Measurements from ENCODE around the gene GABBR2. TPM values are rescaled to one million over a fixed set of nuclear protein-coding genes. Genes with fewer than 3 reads are reported as not detected.
"Not testable (repeated sequence)": the region's sequence is repeated elsewhere in the genome, so short reads cannot be mapped to it uniquely, and the experiment has no call there.

Gene GABBR2
- total RNA-seq, 3 donors from 2014 or later = not detected

DNA sequence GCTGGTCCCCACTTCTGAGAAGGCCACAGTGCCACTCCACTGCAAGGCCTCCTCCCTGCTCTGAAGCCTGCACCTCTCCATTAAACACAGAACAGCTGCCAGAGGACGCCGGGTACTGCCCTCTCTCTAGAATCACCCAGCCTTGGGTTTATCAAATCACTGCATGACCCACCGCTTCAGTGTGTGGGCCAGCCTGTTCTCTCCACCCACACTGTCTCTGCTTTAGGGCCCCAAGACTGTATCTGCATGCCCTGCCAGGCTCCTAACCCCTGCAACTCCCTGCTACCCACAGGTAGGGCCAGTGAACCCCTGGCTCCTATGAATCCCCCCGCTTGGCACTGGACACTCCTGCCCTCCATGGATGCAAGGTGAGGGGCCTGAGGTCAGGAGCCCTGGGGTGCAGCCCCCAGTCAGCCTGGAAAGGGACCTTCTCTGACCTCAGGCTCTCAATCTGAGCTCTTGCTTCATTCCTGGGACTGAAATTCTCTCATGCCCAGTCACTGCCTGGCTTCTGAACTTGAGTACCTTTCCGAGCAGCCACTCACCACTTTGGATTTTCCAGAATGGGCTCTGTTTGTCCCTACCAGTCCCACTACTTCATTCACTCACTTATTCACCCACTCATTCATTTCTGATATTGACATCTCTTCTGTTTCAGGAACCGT lies 206.3 kb downstream of the GABBR2 start:
- Histone ChIP-seq H3K9me3 (no peaks in the 10 kb centered on the region), H3K27ac (no peak overlapping the region), H3K4me3 (no peak overlapping the region), H3K27me3 (no peaks in the 10 kb centered on the region), H3K36me3 (no peaks in the 10 kb centered on the region), H3K4me1 (no peaks in the 10 kb centered on the region)
- no peak for DNase-seq (ENCODE audit: low spot score in 2 of 2)
- TF ChIP-seq POLR2A (IDR thresholded peaks at IDR 0.05) = no peak
- TF ChIP-seq POLR2AphosphoS5 (IDR thresholded peaks at IDR 0.05) = no peak
- TF ChIP-seq, protein P1, sequence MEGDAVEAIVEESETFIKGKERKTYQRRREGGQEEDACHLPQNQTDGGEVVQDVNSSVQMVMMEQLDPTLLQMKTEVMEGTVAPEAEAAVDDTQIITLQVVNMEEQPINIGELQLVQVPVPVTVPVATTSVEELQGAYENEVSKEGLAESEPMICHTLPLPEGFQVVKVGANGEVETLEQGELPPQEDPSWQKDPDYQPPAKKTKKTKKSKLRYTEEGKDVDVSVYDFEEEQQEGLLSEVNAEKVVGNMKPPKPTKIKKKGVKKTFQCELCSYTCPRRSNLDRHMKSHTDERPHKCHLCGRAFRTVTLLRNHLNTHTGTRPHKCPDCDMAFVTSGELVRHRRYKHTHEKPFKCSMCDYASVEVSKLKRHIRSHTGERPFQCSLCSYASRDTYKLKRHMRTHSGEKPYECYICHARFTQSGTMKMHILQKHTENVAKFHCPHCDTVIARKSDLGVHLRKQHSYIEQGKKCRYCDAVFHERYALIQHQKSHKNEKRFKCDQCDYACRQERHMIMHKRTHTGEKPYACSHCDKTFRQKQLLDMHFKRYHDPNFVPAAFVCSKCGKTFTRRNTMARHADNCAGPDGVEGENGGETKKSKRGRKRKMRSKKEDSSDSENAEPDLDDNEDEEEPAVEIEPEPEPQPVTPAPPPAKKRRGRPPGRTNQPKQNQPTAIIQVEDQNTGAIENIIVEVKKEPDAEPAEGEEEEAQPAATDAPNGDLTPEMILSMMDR (IDR thresholded peaks at IDR 0.05) = no peak
- intact Hi-C loops (cut with DNase I; ENCODE audit: low total_unique reads) = no loop called here

DNA sequence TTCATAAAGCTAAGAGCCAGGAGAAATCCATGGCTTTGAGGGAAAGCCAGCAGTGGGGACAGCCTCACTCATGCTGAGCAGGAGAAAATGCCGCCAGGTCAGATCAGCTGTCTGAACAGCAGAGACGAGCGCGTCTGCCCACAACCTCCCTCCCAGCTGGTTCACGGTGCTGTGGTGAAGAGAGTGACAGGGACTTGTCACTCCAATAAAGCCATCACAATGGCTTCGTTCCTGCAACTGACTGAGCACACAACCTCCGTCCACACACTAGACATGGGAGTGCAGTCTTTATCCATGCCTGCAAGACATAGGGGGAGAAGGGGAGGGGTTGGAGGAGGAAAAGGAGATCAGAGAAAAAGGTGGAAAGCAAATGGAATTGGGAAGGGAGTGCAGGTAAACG lies 206.9 kb downstream of the GABBR2 start:
- no peaks in the 10 kb centered on the region for H3K27me3 ChIP-seq
- no peak overlapping the region for H3K27ac ChIP-seq
- no peaks in the 10 kb centered on the region for H3K4me1 ChIP-seq
- H3K9me3 ChIP-seq = no peaks in the 10 kb centered on the region
- no peak overlapping the region for H3K4me3 ChIP-seq
- intact Hi-C loops (cut with DNase I; ENCODE audit: low total_unique reads) = no loop called here
- H3K36me3 ChIP-seq = no peaks in the 10 kb centered on the region
- no peak for DNase-seq (ENCODE audit: low spot score in 2 of 2)
- TF ChIP-seq POLR2AphosphoS5 (IDR thresholded peaks at IDR 0.05) (no peak), POLR2A (IDR thresholded peaks at IDR 0.05) (no peak)
- TF ChIP-seq, protein P1 (IDR thresholded peaks at IDR 0.05) = no peak

GRCh38 chr9:98501259-98501658 lies 207.5 kb downstream of the GABBR2 start:
- H3K36me3 ChIP-seq; H3K9me3 ChIP-seq; H3K4me1 ChIP-seq; DNase-seq (ENCODE audit: low spot score in 2 of 2); intact Hi-C loops (cut with DNase I; ENCODE audit: low total_unique reads); H3K27me3 ChIP-seq; H3K4me3 ChIP-seq; H3K27ac ChIP-seq: not testable (repeated sequence)

GRCh38 chr9:98500337-98500919 lies 208.3 kb downstream of the GABBR2 start:
- no peak for DNase-seq (ENCODE audit: low spot score in 2 of 2)
- no peak overlapping the region for H3K4me3 ChIP-seq
- no peaks in the 10 kb centered on the region for H3K4me1 ChIP-seq
- H3K27ac ChIP-seq = no peak overlapping the region
- no peak for TF ChIP-seq POLR2A (IDR thresholded peaks at IDR 0.05)
- no peak for TF ChIP-seq POLR2AphosphoS5 (IDR thresholded peaks at IDR 0.05)
- TF ChIP-seq, protein P1 (IDR thresholded peaks at IDR 0.05) = no peak
- no peaks in the 10 kb centered on the region for H3K36me3 ChIP-seq
- intact Hi-C loops (cut with DNase I; ENCODE audit: low total_unique reads) = no loop called here
- H3K9me3 ChIP-seq = no peaks in the 10 kb centered on the region
- H3K27me3 ChIP-seq = no peaks in the 10 kb centered on the region

DNA sequence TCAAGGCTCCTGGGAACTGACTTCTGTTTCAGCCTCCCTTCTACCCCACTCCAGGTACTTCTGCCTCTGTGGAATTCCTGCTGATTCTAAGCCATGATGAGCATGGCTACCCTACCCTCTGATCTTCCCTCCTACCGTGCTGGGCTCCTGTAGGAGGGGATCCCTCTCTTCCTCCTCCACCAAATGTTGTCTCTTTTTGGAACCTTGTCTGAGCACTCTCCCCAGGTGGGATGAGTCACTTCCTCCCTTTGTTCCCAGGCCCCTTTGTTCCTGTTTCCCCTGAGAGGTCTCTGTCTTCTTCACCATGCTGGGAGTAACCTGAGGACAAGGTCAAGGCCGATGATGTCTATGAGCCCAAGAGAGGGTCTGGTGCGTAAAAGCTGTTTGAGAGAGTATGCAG lies 213.2 kb downstream of the GABBR2 start:
- intact Hi-C loops (cut with DNase I; ENCODE audit: low total_unique reads) = no loop called here
- no peak for TF ChIP-seq POLR2AphosphoS5 (IDR thresholded peaks at IDR 0.05)
- TF ChIP-seq, protein P1 (IDR thresholded peaks at IDR 0.05) = no peak
- no peak for TF ChIP-seq POLR2A (IDR thresholded peaks at IDR 0.05)

More for the DNA sequence above, 213.2 kb downstream of the GABBR2 start:
- Histone ChIP-seq H3K9me3 (peaks cover 0 to 5% of the 10 kb centered on the region in 2 donors), H3K4me3 (no peak overlapping the region), H3K36me3 (no peaks in the 10 kb centered on the region), H3K27me3 (no peaks in the 10 kb centered on the region), H3K27ac (no peak overlapping the region), H3K4me1 (no peaks in the 10 kb centered on the region)
- no peak for DNase-seq (ENCODE audit: low spot score in 2 of 2)

Data from breast epithelium (tissue), 4 donors.